ENCODE results near the gene NDUFS2.

NDUFS2 gene

DNA sequence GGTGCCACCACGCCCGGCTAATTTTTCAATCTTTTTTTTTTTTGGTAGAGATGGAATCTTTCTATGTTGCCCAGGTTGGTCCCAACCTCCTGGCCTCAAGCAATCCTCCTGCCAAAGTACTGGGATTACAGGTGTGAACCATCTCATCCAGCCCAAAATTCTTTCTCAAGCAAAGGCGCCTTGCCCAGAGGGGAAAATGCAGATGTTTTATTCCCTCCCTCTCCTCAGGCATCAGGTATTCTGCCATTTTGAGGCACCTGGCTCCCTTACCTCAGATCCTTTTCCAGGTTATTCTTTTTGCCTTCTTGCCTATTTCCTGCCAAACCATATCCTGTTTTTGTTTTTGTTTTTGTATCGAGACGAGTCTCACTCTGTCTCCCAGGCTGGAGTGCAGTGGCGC is 13.8 kb upstream of the NDUFS2 start:
- TF ChIP-seq TAF1 (IDR thresholded peaks at IDR 0.05; ENCODE audit: borderline replicate concordance, insufficient read depth, low read length), result no peak
- no peak for TF ChIP-seq POLR2AphosphoS5 (IDR thresholded peaks at IDR 0.05; ENCODE audit: low read depth, low read length)
- TF ChIP-seq SIN3A (IDR thresholded peaks at IDR 0.05; ENCODE audit: borderline replicate concordance, insufficient read depth, low read length), result no peak
- TF ChIP-seq FOXP2 (optimal IDR thresholded peaks at IDR 0.05; ENCODE audit: borderline replicate concordance, extremely low read depth, extremely low read length, insufficient read depth), result no peak
- TF ChIP-seq, protein P1, sequence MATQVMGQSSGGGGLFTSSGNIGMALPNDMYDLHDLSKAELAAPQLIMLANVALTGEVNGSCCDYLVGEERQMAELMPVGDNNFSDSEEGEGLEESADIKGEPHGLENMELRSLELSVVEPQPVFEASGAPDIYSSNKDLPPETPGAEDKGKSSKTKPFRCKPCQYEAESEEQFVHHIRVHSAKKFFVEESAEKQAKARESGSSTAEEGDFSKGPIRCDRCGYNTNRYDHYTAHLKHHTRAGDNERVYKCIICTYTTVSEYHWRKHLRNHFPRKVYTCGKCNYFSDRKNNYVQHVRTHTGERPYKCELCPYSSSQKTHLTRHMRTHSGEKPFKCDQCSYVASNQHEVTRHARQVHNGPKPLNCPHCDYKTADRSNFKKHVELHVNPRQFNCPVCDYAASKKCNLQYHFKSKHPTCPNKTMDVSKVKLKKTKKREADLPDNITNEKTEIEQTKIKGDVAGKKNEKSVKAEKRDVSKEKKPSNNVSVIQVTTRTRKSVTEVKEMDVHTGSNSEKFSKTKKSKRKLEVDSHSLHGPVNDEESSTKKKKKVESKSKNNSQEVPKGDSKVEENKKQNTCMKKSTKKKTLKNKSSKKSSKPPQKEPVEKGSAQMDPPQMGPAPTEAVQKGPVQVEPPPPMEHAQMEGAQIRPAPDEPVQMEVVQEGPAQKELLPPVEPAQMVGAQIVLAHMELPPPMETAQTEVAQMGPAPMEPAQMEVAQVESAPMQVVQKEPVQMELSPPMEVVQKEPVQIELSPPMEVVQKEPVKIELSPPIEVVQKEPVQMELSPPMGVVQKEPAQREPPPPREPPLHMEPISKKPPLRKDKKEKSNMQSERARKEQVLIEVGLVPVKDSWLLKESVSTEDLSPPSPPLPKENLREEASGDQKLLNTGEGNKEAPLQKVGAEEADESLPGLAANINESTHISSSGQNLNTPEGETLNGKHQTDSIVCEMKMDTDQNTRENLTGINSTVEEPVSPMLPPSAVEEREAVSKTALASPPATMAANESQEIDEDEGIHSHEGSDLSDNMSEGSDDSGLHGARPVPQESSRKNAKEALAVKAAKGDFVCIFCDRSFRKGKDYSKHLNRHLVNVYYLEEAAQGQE (IDR thresholded peaks at IDR 0.05; ENCODE audit: insufficient read depth in 1 of 2, low read depth in 2 of 2, low read length in 2 of 2), result no peak

DNA sequence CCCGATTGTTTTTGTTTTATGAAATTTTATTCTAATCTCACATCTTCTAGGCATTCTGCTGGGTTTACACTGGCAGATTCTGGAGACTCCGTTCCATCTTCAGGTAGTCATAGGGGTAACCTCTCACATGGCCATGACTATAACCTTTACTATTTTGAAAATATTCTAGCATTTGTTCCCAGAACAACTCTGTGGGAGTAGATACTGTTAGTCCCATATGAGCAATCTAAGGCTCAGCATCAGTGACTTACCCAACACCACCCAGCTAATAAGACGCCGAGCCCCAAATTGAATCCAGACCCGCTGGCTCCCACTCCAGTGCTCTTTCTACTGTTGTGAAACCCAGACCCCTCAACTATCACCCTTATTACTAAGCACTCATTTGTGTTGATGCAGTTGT is 13.1 kb upstream of the NDUFS2 start:
- TF ChIP-seq, protein P1 (IDR thresholded peaks at IDR 0.05; ENCODE audit: insufficient read depth in 1 of 2, low read depth in 2 of 2, low read length in 2 of 2), result no peak
- no peak for TF ChIP-seq TAF1 (IDR thresholded peaks at IDR 0.05; ENCODE audit: borderline replicate concordance, insufficient read depth, low read length)
- no peak for TF ChIP-seq FOXP2 (optimal IDR thresholded peaks at IDR 0.05; ENCODE audit: borderline replicate concordance, extremely low read depth, extremely low read length, insufficient read depth)
- no peak for TF ChIP-seq SIN3A (IDR thresholded peaks at IDR 0.05; ENCODE audit: borderline replicate concordance, insufficient read depth, low read length)
- TF ChIP-seq POLR2AphosphoS5 (IDR thresholded peaks at IDR 0.05; ENCODE audit: low read depth, low read length), result no peak

DNA sequence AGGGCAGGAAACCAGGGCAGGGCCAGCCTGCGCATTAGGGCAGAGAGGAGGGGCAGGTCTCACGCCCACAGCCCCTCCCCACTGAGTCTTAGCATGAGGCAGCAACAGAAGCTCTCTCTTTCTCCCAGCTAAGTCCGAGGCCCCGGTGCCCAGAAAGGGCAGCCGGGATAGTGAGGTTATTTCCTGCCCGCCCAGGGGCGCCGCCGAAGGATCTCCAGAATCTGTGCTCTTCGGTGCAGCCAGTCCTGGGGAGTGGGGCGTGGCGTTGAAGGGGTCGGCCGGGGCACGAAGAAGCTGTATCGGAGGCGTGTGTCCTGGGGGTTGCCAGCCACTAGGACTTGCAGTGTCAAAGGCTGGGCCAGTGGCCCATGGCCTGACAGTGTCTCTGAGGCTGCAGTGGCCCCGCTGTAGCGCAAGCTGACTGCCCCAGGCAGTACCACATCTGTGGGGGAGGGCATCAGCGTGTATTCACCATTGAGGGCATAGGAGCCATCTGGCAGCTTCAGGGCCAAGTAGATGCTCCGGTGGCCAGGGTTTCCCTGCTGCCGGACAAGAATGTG is 11.1 kb upstream of the NDUFS2 start:
- no peak for TF ChIP-seq FOXP2 (optimal IDR thresholded peaks at IDR 0.05; ENCODE audit: borderline replicate concordance, extremely low read depth, extremely low read length, insufficient read depth)
- TF ChIP-seq, protein P1 (IDR thresholded peaks at IDR 0.05; ENCODE audit: insufficient read depth in 1 of 2, low read depth in 2 of 2, low read length in 2 of 2), result no peak
- no peak for TF ChIP-seq POLR2AphosphoS5 (IDR thresholded peaks at IDR 0.05; ENCODE audit: low read depth, low read length)
- TF ChIP-seq SIN3A (IDR thresholded peaks at IDR 0.05; ENCODE audit: borderline replicate concordance, insufficient read depth, low read length), result no peak
- no peak for TF ChIP-seq TAF1 (IDR thresholded peaks at IDR 0.05; ENCODE audit: borderline replicate concordance, insufficient read depth, low read length)

DNA sequence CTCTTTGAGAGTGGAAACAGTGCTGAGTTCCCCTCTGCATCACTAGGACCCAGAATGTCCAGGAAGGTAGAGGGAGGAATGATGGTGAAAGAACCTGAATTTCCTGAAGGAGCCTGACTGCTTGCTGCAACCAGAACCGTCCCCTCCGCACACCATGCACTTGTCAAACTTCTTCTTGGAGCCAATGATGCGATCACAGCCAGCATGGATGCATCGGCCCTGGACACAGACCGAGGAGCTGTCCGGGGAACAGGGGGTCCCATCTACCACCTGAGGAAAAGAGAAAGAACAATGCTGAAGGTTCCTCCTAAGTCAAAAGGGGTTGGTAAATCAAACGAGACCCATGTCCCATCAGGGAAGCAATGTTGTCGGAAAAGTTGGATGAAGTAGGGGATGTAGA is 10.2 kb upstream of the NDUFS2 start:
- TF ChIP-seq TAF1 (IDR thresholded peaks at IDR 0.05; ENCODE audit: borderline replicate concordance, insufficient read depth, low read length) (no peak), SIN3A (IDR thresholded peaks at IDR 0.05; ENCODE audit: borderline replicate concordance, insufficient read depth, low read length) (no peak), POLR2AphosphoS5 (IDR thresholded peaks at IDR 0.05; ENCODE audit: low read depth, low read length) (no peak), FOXP2 (optimal IDR thresholded peaks at IDR 0.05; ENCODE audit: borderline replicate concordance, extremely low read depth, extremely low read length, insufficient read depth) (no peak)
- TF ChIP-seq, protein P1 (IDR thresholded peaks at IDR 0.05; ENCODE audit: insufficient read depth in 1 of 2, low read depth in 2 of 2, low read length in 2 of 2), result no peak

Data from PFSK-1 (cell line).